A549 treated with ZK216348 at 1 μM for 4 hours (cell line): ENCODE data around the gene ZFP36L1. TPM values are rescaled to one million over a fixed set of nuclear protein-coding genes. Genes with fewer than 3 reads are reported as not detected.

Source experiments
- total RNA-seq: library from RNA; stranded (reverse); fragments of 200-300 nt; extraction: Qiagen RNA extraction; gene quantifications from 5 replicates; pipeline ENCODE4 v1.2.3, GENCODE V29; 2022; ENCODE audit warnings: low read depth

ZFP36L1 gene, protein sequence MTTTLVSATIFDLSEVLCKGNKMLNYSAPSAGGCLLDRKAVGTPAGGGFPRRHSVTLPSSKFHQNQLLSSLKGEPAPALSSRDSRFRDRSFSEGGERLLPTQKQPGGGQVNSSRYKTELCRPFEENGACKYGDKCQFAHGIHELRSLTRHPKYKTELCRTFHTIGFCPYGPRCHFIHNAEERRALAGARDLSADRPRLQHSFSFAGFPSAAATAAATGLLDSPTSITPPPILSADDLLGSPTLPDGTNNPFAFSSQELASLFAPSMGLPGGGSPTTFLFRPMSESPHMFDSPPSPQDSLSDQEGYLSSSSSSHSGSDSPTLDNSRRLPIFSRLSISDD
- total RNA-seq: 99.6 to 187 TPM (median 154 TPM) in 5 replicates

DNA sequence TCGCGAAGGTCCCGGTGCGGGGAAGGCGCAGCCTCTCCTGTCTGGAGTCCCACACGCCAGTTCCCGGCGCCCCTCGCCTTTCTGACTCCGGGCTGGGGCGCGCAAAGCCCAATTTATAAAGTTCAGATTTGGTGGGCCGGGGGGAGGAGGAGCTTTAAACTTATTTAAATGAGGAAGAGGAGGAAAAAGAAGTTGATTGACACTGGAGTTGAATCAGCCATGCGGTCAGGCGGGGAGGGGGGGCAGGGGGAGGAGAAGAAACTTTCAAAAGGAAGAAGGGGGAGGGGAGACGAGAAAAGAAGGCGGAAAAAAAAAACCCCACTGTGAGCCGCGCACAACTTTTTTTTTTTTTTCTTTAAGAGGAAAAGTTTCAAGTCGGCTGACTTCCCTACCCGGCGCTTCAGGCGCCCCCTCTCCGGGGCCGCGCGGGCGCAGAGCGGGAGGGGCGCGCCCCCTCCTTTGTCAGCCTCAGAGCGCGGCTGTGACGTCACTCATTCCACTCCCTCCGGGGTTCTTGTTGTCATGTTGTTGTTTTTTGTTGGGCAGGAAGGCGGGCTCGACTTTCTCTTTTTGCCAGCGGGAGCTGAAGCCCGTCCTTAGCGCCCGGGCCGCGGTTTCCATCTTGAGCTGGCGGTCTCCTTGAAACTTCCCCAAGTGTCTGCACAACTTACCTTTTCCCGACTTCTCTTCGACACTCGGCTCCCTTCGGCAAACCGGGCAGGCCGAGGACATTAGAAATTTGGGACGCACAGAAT, at the start of gene ZFP36L1:
TSS of gene ZFP36L1 (minus strand) at position 89 of the 755 bp plus-strand sequence. CDS start 129 bp downstream, outside the sequence.

Other genes starting within 250 kb of the ZFP36L1 start
- 146 to 227 TPM (median 200 TPM) in 5 replicates for gene ACTN1, start 186.2 kb upstream of the ZFP36L1 start, total RNA-seq